ENCODE results near the gene HDDC3.
A peak's percentile ranks its signal among the peaks of the same experiment; 100 is the strongest.
"Not testable (repeated sequence)": the region's sequence is repeated elsewhere in the genome, so short reads cannot be mapped to it uniquely, and the experiment has no call there.

Gene HDDC3

GRCh38 chr15:90909976-90910375, 22.4 kb downstream of the HDDC3 start:
- no peak for DNase-seq (ENCODE audit: low spot score)

- not testable (repeated sequence) for DNase-seq (ENCODE audit: low spot score)
Observed at GRCh38 chr15:90909449-90909848, 22.9 kb downstream of the HDDC3 start.

GRCh38 chr15:90907838-90908507, 24.4 kb downstream of the HDDC3 start:
- no peak for DNase-seq (ENCODE audit: low spot score)

DNA sequence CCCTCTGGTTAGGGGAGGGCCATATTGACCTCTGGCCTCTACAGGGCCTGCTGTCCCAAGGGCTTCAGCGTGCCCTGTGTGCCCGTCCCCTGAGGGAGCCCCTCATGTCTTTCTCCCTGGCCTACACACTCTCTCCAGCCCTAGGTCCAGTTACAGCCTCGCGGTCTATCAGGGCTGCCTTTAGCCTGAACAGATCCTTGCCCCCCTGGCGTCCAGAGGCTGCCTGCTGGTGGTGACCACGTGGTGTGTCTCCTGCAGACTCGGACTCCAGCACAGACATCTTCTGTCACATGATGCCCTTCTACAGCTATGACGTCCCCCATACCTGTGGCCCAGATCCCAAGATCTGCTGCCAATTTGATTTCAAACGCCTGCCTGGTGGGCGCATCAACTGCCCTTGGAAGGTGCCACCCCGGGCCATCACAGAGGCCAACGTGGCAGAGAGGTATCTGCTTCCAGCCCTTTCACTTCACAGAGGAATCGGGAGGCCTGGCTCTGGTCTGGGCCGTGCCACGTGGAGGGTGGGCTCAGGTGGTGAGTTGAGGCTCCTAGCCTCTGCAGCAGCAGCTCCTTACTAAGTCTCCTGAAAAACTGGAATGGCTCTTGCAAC, 25.2 kb downstream of the HDDC3 start:
- no peak for DNase-seq (ENCODE audit: low spot score)

- no peak for DNase-seq (ENCODE audit: low spot score)
Observed at GRCh38 chr15:90906181-90906849, 26.0 kb downstream of the HDDC3 start.

- DNase-seq (ENCODE audit: low spot score), result no peak
Observed at GRCh38 chr15:90905306-90906180, 26.8 kb downstream of the HDDC3 start.

GRCh38 chr15:90904746-90905145, 27.6 kb downstream of the HDDC3 start:
- DNase-seq (ENCODE audit: low spot score), result no peak

- DNase-seq (ENCODE audit: low spot score), result peak; percentile 96
Observed at GRCh38 chr15:90903733-90904536, 28.4 kb downstream of the HDDC3 start.

- peak; percentile 79 for DNase-seq (ENCODE audit: low spot score)
Observed at GRCh38 chr15:90902840-90903732, 29.3 kb downstream of the HDDC3 start, which contains the start of gene MAN2A2. MAN2A2 (plus strand) TSS chr15:90903302; CDS start chr15:90904208, 906 bp downstream.

GRCh38 chr15:90902040-90902839, 30.1 kb downstream of the HDDC3 start:
- DNase-seq (ENCODE audit: low spot score), result peak; percentile 98

GRCh38 chr15:90901175-90902039, 30.9 kb downstream of the HDDC3 start:
- peak; percentile 50 for DNase-seq (ENCODE audit: low spot score)

DNA sequence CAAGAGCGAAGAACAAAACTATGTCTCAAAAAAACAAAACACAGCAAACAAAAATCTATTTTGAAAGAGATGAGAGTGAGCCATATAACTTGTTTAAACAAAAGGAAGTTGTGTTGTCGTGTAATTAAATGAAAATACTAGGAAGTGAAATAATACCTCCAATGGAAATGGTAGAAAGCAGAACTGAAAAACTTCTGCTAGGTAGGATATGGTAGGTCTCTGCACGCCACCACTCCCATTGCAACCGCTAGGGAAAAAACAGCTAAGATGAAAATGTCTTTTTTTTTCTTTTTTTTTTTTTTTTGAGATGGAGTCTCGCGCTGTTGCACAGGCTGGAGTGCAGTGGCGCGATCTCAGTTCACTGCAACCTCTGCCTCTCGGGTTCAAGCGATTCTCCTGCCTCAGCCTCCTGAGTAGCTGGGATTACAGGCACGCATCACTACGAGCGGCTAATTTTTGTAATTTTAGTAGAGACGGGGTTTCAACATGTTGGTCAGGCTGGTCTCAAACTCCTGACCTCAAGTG, 35.2 kb downstream of the HDDC3 start:
- DNase-seq (ENCODE audit: low spot score), result not testable (repeated sequence)

DNA sequence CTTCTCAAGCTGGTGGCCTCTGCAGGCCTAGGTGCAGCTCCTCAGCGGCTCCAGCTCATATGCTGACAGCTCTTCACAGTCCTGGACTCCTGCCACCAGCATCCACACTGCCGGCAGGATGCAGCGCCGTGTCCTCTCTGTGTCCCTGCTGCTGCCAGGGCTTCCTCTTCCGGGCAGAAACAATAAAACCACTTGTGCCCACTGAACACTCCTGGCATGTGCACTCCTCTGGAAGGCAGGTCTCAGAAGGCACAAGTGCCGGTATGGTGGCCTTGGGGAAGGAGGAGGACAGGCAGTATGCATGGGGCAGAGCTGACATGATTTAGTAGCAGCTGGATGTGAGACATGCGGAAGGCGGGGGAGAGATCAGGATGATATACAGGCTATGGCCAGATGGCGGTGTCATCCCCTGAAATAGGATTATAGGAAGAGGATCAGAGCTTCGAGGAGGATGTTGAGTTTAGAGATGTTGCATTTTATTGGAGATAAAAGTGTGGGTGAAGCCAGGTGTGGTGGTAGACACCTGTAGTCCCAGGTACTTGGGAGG, 36.7 kb downstream of the HDDC3 start:
- peak; percentile 53 for DNase-seq (ENCODE audit: low spot score)

DNA sequence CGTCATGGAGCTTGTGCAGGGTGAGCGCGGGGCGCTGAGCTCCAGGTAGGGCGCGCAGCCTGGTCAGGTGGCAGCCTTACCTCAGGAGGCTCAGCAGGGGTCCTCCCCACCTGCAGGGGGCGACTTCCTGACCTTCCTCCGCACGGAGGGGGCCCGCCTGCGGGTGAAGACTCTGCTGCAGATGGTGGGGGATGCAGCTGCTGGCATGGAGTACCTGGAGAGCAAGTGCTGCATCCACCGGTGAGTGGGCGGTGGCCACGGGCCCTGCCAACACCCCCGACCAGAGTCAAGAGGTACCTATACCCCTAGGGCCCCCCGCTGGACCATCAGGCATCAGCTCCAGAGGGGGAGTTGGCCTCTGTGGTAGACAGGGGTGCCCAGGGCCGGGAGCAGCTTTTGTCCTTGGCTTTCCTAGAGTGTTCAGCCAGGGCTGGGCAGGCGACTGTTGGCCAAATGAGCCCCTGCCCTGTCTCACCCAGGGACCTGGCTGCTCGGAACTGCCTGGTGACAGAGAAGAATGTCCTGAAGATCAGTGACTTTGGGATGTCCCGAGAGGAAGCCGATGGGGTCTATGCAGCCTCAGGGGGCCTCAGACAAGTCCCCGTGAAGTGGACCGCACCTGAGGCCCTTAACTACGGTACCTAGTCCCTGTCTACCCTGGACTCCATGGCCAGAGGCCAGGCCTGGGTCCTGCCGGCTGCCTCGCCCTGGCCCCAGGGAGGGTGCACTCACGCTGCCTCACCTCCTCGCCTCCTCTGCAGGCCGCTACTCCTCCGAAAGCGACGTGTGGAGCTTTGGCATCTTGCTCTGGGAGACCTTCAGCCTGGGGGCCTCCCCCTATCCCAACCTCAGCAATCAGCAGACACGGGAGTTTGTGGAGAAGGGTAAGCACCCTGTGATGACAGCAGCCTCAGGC, 38.9 kb downstream of the HDDC3 start:
- no peak for DNase-seq (ENCODE audit: low spot score)

DNA sequence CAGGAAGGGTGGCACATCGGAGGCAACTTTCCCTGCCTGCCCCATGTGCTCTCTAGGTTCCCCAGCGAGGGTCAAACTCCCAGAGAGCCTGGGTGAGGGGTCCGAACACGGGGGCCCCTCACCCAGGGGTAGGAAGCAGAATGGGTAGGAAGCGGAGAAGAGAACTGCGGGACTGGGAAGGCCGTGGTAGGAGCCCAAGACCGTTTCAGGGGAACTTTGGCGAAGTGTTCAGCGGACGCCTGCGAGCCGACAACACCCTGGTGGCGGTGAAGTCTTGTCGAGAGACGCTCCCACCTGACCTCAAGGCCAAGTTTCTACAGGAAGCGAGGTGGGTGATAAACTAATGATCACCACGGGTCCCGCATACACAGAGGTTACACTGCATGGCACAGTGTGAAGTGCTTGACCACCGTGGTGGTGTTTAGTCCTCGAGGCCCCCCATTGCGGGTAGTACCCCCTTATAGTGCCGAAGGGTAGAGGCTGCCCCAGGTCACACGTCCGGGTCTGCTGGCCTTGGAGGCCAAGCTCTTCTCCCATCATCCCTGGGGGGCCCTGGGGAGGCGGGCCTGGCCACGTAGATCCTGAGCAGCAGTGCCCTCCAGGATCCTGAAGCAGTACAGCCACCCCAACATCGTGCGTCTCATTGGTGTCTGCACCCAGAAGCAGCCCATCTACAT, 39.7 kb downstream of the HDDC3 start:
- no peak for DNase-seq (ENCODE audit: low spot score)

DNA sequence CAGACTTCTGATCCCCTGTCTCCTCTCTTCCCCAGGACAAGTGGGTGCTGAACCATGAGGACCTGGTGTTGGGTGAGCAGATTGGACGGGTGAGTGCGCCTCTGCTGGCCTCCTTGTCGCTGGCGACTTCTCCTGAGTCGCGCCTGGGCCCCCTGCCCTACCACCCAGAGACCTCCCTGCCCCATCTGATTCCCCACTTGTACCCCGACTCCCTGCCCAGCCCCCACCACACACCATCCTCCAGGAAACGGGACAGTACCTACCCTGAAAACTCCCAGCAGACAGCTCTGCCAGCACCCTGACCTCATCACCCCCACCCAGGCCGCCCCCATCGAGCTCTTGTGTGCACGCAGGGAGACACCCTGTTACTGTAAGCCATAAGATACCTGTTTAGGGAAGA, 40.3 kb downstream of the HDDC3 start:
- DNase-seq (ENCODE audit: low spot score), result no peak

Data from HuH-7 (cell line).